Mammary epithelial cell (primary cell): ENCODE data around the gene ZNF408.

Experiments used
- CTCF ChIP-seq, 2 donors: IDR thresholded peaks in 1 of 2; conservative IDR thresholded peaks in 1 of 2; 2 replicates each; pipeline ENCODE4 v1.5.1; 2011 to 2012; ENCODE audit warnings: inconsistent platforms in 2 of 2, low read length in 2 of 2, mild to moderate bottlenecking in 2 of 2, control low read depth in 1 of 2, low read depth in 1 of 2; ENCODE audit not compliant: insufficient read depth in 1 of 2; ENCODE audit errors: extremely low read depth in 1 of 2
- EZH2 ChIP-seq: IDR thresholded peaks from 2 replicates; pipeline ENCODE4 v1.6.1; 2012; ENCODE audit warnings: low read length, inconsistent platforms, borderline replicate concordance

- TF ChIP-seq CTCF (conservative IDR thresholded peaks at IDR 0.05 in 1 of 2, IDR thresholded peaks at IDR 0.05 in 1 of 2; ENCODE audit: extremely low read depth in 1 of 2, insufficient read depth in 1 of 2, low read depth in 1 of 2, low read length in 2 of 2) (no peak), EZH2 (no peak)
Measured at GRCh38 chr11:46706886-46707285, 6.1 kb downstream of the ZNF408 start.
